HTR-8/SVneo (cell line): ENCODE measurements around the gene CHST11.
A peak's percentile ranks its signal among the peaks of the same experiment; 100 is the strongest.

ENCODE experiments used
- DNase-seq: peaks from one replicate; pipeline ENCODE4 v3.0.0; 2011; ENCODE audit warnings: low spot score, mixed read lengths; ENCODE audit not compliant: insufficient read length
- FAIRE-seq: peaks from 2 replicates; lab custom pipeline; 2011; peaks lifted over from hg19 to GRCh38; lab: Jason Lieb, UNC

The CHST11 gene

DNA sequence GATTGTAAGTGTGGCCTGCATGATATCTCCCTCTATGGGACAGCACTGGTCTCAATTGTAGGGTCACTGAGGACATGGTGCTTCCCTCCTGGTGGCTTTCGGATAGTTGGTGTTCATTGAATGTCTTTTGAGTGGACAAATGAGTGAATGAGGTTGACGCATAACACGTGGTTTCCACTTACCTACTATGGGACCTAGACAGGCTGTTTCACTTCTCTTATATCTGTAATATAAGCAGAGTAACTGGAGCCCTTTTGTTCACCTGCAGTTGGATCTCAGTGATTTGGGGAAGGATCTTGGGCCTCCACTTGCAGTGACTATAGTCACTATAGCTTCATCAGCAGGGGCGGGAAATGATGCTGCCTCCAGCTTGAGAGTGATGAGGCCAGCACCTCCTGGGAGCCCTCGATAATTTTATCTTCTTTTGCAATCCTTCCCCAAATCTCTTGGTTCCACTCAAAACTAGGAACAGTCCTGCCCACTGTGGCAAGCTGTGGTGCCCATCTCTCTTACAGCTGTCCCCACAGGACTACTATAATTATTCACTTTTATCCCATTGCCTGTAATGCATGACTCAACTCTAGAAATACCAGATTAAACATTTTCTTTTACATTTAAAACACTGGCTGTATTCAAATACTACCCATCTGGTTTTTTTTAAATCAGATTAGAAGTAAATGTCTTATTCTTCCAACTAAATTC, 242.9 kb downstream of the CHST11 start:
- no peak for FAIRE-seq

GRCh38 chr12:104700324-104700723, 243.6 kb downstream of the CHST11 start:
- FAIRE-seq = no peak

More for the DNA sequence above, 242.9 kb downstream of the CHST11 start:
- DNase-seq = no peak

GRCh38 chr12:104701301-104701700, 244.6 kb downstream of the CHST11 start:
- FAIRE-seq (no peak), DNase-seq (no peak)

More at GRCh38 chr12:104700324-104700723, 243.6 kb downstream of the CHST11 start:
- no peak for DNase-seq

DNA sequence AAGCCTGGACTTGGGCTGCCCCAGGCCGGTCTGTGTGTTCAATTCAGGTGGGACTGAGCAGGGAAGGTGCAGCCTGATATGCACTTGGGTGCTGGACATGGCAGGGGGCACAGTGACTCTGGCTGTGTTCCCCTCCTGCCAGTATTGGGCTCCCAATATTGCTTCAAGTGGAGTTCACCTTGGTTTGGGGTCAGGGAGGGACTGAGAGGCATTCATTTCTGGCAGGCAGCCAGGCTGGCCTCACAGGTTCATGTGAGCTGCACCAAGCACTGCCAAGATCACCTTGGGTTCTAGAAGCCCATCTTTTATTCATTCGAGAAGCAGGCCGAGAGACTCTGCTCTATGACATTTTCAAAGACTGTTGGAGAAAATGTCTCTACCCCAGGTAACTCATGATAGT, 245.0 kb downstream of the CHST11 start:
- DNase-seq (no peak), FAIRE-seq (no peak)

- DNase-seq = no peak
Measured at GRCh38 chr12:104702565-104703139, 245.9 kb downstream of the CHST11 start.

GRCh38 chr12:104703372-104703771, 246.6 kb downstream of the CHST11 start:
- FAIRE-seq (no peak), DNase-seq (no peak)

More at GRCh38 chr12:104702565-104703139, 245.9 kb downstream of the CHST11 start:
- FAIRE-seq = no peak

DNA sequence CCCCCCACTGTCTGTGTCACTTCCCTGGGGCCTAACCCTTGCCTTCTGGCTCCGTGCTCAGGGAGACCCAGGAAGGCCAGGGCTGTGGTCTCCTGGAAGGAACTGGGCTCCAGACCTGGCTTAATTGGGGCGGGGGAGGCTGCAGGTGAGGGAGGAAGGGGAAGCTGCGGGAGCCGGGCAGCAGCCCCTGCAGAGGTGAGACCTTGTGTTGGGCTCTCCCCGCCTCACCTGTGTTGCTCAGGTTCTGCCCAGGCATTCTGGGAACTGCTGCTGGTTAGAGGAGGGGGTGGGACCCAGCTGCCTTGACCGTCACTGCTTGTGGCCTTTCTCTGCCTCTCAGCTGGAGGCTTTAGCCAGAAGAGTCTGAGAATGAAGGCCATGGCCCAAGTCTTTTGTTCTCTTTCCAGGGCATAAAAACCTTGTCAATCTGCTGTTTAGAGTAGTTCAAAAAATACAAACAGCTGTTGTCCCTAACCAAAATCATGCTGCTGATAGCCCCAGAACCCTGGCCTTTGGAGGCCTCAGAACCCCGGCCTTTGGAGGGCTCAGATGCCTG, 247.6 kb downstream of the CHST11 start:
- FAIRE-seq (no peak), DNase-seq (no peak)

- DNase-seq (no peak), FAIRE-seq (no peak)
Measured at GRCh38 chr12:104707194-104707593, 250.4 kb downstream of the CHST11 start.

GRCh38 chr12:104707794-104708558, 251.2 kb downstream of the CHST11 start:
- FAIRE-seq (peak; percentile 89), DNase-seq (no peak)

- DNase-seq = no peak
- no peak for FAIRE-seq
Measured at GRCh38 chr12:104708891-104709290, 252.1 kb downstream of the CHST11 start.

DNA sequence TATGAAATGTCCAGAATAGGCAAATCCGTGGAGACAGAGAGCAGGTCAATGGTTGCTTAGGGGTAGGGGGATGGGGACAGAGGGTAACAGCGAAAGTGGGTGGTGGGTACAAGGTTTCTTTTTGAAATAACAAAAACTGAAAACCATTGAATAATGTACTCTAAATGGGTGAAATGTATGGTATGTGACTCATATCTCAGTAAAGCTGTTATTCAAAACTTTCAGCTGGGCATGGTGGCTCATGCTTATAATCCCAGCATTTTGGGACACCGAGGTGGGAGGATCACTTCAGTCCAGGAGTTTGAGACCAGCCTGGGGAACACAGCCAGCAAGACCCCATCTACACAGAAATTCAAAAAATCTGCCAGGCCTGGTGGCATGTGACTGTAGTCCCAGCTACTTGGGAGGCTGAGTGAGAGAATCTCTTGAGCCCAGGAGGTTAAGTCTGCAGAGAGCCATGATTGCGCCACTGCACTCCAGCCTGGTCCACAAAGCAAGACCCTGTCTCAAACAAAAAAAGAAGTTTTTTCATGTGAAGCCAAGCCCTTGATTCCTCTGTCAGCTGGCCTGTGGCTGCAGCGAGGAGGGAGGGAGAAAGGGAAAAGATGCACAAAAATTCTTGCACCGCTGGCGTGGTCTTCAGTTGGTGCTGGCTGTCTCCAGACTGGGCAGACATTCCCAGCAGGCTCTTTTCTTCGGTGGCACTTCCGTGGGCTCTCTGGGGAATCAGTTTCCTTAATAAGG, 253.1 kb downstream of the CHST11 start:
- no peak for FAIRE-seq

DNA sequence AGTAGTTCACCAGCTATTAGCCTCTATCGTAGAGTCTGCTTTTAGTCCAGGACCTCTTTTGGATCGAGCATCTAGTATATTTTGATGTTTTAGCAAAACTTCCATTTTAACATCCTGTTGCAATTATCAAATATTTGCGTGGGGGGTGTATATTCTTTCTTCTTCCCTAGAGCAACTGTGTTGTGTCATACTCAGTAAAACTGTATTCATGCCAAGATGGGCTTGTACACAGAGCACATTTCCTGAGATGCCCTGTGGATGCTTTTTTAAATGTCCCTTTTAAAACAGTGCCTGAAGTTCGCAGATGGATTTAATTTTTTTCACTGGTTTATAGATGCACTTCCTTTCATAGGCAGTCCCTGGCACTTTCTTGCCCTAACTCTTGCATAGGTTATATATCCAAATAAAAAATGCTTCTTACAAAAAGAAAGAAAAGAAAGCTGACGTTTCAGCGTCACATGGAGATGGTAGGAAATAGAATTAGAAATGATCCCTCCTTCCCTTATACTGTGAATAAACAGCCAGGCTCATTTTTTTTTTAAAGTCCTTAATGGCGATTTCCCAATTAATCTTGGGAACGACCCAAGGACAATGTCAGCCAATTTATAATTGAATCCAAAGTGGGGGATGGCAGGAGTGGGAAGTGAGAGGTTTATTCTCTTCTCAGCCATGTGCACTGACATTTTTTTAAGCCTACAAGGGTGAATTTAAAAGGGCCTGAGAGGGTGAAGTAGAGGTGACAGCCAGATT, 254.4 kb downstream of the CHST11 start:
- no peak for DNase-seq

More for the DNA sequence above, 253.1 kb downstream of the CHST11 start:
- DNase-seq = no peak

DNA sequence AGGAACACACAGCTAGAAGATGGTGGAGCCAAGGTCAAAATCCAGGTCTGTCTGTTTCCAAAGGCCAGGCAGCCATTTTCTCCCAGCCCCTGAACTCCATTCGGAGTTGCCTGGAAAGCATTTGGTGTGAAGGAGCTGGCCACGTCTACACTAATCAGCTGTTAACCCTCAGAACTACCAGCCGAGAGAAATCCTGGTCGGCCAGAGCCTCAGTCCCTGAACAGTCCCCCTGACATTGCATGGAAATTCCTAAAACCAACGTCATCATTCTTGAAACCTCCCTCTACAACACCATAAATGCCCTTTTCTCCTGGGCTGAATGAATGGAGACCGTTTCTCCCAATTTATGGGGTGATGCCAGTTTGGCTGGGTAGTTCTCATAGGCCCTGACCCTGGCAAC, 255.7 kb downstream of the CHST11 start:
- no peak for DNase-seq
- no peak for FAIRE-seq

More for the DNA sequence above, 254.4 kb downstream of the CHST11 start:
- no peak for FAIRE-seq

DNA sequence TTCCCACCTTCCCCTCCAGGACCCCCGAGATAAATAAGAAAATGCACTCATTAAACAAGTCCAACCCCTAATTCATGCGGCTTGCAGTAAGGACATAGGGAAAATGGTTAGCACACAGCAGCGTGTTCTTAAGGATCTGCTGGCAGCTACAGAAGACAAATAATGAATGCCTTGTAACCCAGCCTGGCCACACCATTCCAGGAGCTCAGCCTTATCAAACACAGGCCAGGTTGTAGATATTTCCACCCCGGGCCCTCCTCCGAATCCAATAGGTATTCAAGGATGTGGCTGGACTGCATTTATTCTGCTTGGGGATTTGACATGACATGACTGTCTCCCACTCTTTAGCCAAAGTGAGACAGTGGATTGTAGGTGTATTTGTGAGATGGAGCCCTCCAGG, 256.2 kb downstream of the CHST11 start:
- FAIRE-seq = no peak
- no peak for DNase-seq

DNA sequence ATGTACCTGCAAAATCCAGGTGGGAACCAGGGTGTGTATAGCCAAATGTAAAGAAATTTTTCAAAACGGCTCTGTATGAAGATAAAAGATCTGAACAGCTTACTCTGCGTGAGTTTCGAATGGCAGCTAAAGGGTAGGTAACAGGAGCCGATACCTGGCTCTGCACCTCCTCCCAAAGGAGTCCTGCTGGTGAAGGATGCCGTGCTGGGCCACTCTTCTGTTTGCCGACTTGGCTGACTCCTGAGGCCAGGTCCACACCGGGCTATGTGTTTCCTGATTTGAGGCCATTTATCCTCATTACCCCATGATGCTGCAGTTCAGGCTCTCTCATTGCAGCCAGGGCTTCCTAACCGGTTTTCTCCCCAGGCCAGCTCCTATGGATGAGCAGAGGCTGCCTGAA, 256.7 kb downstream of the CHST11 start:
- DNase-seq (no peak), FAIRE-seq (no peak)

GRCh38 chr12:104714369-104714768, 257.6 kb downstream of the CHST11 start:
- no peak for DNase-seq
- FAIRE-seq = no peak

DNA sequence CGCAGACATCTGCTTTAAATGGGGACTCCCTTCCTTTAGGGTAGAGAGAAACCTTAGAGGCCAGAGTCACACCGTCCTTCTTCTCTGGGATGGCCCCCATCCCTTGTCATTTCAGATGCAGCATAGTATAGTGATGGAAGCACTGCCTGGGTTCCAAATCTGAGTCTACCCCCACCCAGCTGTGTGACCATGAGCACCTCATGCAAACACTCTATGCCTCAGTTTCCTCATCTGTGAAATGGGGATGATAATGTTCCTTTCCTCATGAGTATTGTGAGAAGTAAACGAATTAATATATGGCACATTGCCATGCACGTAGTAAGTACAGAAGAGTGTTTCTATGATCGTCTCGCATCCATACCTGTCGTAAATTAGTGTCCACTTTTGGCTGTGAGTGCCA, 259.4 kb downstream of the CHST11 start:
- DNase-seq (no peak), FAIRE-seq (no peak)

- no peak for FAIRE-seq
- no peak for DNase-seq
Measured at GRCh38 chr12:104718304-104718929, 261.7 kb downstream of the CHST11 start.
